EH (cell line): Measurements from ENCODE around the gene CCNQ.
"Not testable (repeated sequence)": the region's sequence is repeated elsewhere in the genome, so short reads cannot be mapped to it uniquely, and the experiment has no call there.

Source experiments
- DNase-seq: peaks from one replicate; pipeline ENCODE4 v3.0.0-alpha.2; 2015; ENCODE audit warnings: low read depth

CCNQ gene

DNA sequence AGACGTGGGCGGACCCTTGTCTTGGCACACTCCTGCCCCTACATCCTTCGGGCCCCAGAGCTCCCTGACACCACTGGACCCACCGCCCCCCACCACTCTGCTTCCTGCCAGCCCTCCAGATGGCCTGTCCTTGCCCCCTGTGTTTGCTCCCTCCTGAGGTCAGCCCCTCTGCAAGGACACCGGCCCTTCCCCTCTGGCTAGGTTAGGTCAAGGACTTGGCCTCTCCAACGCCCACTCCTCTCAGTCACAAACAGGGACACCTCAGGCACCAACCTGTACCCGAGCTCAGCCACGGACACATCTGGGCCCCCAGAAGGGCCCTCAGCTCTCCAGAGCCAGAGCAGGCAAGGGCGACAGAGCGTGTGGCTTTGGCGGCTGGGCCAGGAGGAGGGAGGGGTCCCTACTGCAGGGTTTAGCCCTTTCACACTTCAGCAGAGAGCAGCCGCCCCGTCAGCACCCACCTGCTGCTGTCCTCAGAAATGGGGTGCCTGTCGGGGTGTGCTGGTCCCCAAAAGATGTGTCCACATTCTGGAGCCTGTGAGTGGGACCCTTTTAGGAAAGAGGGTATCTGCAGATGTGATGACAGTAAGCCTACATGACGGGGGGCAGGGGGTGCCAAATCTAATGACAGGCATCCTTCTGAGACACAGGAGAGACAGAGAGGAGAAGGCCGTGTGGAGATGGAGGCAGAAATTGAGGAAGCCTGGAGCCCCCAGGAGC, 24.5 kb upstream of the CCNQ start:
- DNase-seq, result no peak

GRCh38 chrX:153622661-153623309, 23.8 kb upstream of the CCNQ start:
- DNase-seq, result no peak

DNA sequence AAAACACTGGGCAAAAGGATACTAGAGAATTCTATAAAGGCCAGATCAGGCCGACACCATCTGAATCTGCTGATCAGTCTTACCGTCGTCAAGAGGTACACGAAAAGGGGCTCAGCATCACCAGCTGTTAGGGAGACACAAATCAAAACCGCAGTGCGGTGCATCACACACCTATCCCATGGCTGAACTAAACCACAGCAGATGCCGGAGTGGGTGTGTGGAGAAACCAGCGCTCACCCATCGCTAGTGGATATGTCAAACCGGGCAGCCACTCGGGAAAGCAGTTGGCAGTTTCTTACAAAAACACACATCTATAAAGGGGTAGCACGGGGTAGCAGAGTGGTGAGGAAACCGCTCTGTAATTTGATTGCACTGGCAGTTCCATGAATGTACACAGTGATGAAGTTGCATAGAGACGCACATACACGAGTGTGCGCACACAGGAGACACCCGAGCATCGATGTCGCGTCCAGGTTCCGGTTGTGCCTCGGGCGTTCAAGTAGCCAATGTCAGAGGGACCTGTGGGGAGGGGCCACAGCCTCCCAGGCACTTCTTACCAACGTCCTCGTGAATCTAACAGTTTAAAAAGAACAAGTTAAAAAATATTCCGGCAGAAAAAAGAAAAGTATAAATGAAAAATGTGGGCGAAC, 23.1 kb upstream of the CCNQ start:
- no peak for DNase-seq

GRCh38 chrX:153620576-153620975, 21.6 kb upstream of the CCNQ start:
- no peak for DNase-seq

DNA sequence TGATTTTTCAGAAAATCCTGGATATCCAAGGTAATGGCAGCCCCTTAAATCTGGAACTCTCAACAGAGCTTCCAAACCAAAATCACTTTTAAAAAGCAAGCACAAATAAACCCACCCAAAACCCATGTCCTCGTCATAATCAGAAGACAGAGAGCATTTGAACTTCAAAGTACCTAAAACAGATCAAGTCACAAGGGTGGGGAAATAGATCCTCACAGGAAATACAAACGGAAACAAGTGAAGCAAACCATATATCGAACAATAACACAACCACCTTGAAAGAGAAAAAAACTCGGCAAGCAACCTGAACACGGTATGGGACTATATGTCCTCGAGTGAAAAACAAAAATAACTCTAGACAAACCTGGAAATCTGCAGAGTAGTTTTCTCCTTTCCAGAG, 15.9 kb upstream of the CCNQ start:
- no peak for DNase-seq

DNA sequence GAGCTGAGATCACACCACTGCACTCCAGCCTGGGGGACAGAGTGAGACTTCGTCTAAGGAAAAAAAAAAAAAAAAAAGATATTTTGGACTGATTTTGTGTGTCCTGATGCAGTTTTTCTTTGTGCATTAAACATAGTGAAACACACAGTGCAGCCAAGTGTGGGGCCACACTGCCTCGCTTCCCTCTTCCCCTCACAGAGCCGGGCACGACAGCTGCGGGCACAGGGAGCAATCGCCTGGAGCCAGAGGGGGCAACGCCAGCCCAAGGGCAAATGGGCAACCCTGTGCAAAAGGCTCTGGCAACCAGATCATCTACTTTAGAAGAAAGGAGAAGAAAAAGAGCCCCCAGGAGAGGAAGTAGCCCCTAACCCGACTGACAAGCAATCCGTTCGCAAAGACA, 13.5 kb upstream of the CCNQ start:
- DNase-seq, result no peak

- no peak for DNase-seq
These were observed 12.6 kb upstream of the CCNQ start for GRCh38 chrX:153611298-153612095.

- no peak for DNase-seq
These were observed 11.9 kb upstream of the CCNQ start for GRCh38 chrX:153610836-153611213.

DNA sequence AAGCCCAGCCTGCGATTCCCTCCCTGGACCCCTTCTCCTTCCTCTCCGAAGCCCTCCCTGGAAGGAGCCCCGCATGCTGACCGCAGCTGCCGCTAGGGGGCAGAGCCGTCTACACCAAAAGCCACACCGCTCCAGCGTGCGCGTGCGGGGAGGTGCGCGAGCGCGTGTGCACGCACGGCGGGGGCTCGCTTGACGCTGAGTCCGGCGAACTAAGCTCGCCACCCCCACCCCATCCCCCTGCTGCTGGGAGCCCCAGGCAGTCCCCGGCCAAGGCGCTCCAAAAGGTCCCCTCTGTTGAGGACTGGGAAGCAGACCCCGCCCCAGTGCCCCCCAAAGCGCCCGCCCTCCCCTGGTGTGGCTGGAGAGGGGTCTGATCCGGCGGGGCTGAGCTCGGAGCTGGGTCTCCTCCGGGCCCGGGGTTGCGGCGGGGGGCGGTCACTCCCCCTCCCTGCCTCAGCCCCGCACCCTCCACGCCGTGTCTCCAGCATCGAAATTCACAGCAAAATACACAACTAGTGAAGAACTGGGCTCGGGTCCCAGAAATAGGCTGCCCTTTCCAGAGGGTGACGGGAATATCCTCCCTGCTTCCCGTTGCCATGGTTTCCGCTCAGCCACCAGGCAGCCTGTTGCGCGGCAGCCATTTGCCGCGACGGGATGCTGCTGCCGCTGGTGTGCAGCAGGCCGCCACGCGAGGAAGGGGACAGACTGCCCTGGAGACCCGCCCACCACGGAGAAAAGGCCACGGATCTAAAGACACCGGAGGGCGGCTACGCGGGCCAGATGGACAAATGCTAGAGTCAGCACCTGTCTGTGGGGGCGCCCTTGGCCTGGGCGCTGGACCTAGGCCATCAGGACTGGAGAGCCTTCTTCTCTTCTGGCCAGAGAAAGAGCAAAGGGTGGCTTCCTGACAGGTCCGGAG, 11.2 kb upstream of the CCNQ start:
- DNase-seq, result peak; percentile 68

DNA sequence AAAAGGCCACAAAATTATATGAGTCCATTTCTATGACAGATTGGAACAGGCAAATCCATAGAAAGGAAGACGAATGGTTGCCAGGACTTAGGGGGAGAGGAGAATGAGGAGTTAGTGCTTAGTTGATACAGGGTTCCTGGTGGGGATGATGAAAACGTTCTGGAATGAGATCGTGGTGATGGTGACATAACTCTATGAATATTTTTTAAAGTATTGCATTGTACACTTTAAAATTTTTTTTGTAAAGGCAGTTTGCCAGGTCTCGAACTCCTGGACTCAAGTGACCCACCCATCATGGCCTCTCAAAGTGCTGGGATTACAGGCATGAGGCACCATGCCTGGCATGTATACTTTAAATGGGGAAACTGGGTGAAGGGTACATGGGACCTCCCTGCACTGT, 9.9 kb upstream of the CCNQ start:
- peak; percentile 43 for DNase-seq

DNA sequence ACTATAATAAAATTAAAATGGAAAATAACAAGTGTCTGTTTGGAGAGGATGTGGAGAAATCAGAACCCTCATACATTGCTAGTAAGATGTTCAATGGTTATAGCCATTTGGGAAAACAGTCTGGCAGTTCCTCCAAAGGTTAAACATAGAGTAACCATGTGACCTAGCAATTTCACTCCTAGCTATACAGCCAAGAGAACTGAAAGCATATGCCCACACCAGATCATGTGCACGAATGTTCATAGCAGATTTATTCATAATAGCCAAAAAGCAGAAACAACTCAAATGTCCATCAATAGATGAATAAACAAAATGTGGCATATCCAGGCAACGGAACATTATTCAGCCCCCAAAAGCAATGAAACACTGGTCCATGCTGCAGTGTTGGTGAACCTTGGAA, 9.4 kb upstream of the CCNQ start:
- no peak for DNase-seq

DNA sequence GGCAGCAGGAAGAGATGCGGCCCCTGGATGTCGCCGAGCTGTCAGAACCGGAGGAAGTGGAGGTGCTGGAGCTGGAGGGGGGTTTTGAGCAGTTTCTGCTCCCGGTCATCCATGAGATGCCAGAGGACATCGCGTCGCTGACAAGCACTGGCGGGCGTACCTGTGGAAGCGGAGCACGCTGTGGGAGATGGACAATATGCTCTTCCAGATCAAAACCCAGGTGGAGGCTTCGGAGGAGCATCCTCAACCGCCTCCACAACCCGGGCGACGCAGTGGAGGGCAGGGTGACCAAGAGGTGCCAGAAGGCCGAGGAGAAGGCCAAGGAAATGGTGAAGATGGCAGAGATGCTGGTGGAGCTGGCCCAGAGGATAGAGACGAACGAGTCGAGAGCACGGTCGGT, 7.6 kb upstream of the CCNQ start:
- no peak for DNase-seq

- DNase-seq, result not testable (repeated sequence)
These were observed 5.9 kb upstream of the CCNQ start for GRCh38 chrX:153604666-153605380.

DNA sequence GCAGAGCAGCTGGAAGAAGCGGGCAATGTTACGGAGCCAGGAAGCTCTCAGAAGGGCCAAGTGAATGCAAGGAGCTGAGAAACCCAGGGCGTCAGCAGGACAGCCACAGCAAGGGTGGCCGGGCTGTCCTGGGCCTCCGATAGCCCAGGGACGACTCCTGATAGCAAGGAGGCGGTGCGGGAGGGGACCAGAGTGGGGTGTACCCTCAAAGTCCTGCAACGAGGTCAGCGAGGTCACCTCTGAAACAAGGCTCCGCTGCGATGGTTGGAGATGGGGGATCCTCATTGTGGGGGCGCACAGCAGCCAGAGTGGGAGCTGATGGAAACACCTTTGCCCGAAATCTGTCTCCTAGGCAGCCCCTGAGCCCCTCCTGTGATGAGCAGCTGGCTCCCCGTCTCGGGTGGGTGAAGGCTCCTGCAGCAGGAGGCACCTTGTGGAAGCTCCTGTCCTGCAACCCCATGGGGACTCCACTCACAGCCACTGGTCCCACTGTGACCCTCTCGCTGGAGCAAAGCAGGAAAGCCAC, 4.3 kb upstream of the CCNQ start:
- DNase-seq, result no peak

GRCh38 chrX:153602601-153603000, 3.7 kb upstream of the CCNQ start:
- no peak for DNase-seq

DNA sequence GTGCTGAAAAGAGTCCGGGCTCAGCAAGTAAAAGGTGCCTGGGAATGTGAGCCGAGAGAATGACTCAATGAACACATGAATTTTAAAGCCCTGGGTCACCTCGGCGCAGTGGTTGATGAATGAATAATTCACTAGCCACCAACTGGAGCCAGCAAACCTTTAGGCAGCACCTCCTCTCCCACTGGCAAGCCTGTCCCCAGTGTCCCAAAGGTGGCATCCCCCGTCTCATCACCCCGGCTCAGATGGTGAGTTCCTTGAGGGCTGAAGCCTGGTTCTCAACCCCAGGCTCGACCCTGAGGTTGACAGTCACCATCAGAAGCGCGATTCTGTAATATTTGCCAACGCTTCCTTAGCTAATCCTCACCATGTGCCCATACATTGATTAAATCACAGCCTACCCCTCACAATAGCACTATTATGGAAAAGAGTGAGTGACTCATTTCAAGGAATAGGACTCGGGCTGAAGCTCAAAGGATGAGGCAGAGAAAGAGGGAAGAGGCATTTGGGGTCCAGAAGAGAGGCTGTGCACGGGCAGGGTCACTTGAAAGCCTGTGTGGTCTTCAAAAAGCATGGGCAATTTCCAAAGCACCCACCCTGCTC, 2.7 kb upstream of the CCNQ start:
- DNase-seq, result no peak

DNA sequence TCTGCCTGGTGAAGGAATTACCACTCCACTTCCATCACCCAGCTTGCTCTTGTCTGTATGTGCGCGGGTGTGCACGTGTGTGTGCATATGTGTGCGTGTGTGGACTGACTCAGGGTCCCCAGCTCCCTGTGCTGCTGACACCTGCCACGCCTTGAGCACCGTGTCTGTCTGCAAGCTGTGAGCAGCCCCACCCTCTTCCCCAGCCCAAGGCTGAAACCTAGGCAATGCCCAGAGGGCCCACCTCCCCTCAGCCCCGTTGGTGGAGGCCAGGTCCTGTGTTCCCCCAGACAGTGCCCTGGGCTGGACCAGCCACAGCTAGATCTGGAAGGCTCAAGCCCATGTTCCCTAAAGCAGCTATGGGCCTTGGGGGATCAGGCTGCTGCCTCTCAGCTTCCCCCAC, 2.0 kb upstream of the CCNQ start:
- DNase-seq, result no peak

- DNase-seq, result peak; percentile 30
These were observed 1.1 kb upstream of the CCNQ start for GRCh38 chrX:153600032-153600373.

DNA sequence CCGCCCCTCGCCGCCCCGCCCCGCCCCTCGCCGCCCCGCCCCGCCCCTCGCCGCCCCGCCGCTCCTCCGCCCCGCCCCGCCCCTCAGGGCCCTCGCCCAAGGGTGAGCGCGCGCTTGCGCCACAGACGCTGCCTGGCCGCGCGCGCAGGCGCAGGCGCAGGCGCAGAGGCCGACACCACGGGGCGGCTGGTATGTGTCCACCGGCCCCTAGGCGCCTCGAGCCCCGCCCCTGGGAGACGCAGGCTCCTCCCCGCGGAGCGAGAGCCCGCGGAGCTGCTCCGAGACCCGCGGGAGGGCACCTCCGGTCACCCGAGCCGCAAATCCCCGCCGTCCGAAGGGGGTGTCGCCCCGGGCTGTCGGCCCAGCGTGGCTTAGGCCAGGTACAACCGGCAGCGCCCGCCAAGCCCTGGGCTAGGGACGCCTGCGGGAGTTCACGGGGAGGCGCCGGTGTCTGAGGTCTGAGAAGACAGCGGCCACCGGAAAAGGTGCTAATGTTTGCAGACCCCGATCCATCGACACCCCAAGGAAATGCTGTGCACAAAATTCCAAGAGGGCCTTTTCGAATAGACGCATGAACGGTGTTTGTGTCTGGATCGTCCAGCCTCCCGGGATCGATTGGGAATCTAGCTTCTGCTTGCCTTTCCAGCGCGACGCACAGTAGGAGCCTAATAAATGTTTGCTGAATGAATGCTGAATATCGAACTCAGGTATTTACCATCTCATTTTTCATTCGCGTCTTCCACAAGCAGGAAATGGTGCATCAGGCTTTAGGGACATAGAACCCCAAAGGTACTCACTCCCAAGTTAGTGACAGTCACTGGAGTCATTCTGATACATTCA, 473 bp upstream of the CCNQ start:
- DNase-seq, result peak; percentile 87
